Bronchial epithelial cell (primary cell): Measurements from ENCODE around the gene LOX. TPM values are rescaled to one million over a fixed set of nuclear protein-coding genes. Genes with fewer than 3 reads are reported as not detected.

Source experiments
- DNase-seq: peaks from one replicate; pipeline ENCODE4 v3.0.0-alpha.2; 2010; ENCODE audit warnings: low read depth
- FAIRE-seq: peaks from 2 replicates; lab custom pipeline; 2011; peaks lifted over from hg19 to GRCh38; lab: Jason Lieb, UNC
- H3K27me3 ChIP-seq: 2 replicates; pipeline ENCODE4 v1.5.1; 2011; ENCODE audit warnings: low read length; ENCODE audit not compliant: control insufficient read depth, insufficient read depth
- H3K36me3 ChIP-seq: 2 replicates; pipeline ENCODE4 v1.5.1; 2011; ENCODE audit warnings: low read length; ENCODE audit not compliant: control insufficient read depth, insufficient read depth
- H3K4me3 ChIP-seq: 2 replicates; pipeline ENCODE4 v1.5.1; 2011; ENCODE audit warnings: mild to moderate bottlenecking, low read depth, low read length, control low read depth
- CTCF ChIP-seq: IDR thresholded peaks from 2 replicates; pipeline ENCODE4 v1.5.1; 2011; ENCODE audit warnings: mild to moderate bottlenecking, moderate library complexity, low read length, control low read depth, inconsistent platforms; ENCODE audit not compliant: insufficient read depth, severe bottlenecking
- total RNA-seq: library from RNA; depleted of rRNA; stranded (reverse); fragments of >200 nt; gene quantifications from 2 replicates; pipeline ENCODE4 v1.2.1, GENCODE V29; 2014

Gene LOX
- total RNA-seq, 1 donor from 2014 or later = 1.8 TPM

GRCh38 chr5:122029818-122030217, 48.2 kb downstream of the LOX start:
- H3K4me3 ChIP-seq = no peak overlapping the region
- H3K36me3 ChIP-seq = no peaks in the 10 kb centered on the region
- no peaks in the 10 kb centered on the region for H3K27me3 ChIP-seq
- DNase-seq (no peak), FAIRE-seq (no peak)
- no peak for TF ChIP-seq CTCF

GRCh38 chr5:122022966-122023365, 55.1 kb downstream of the LOX start:
- H3K4me3 ChIP-seq = no peak overlapping the region
- H3K36me3 ChIP-seq = no peaks in the 10 kb centered on the region
- no peak for FAIRE-seq
- no peak for TF ChIP-seq CTCF
- DNase-seq = no peak
- H3K27me3 ChIP-seq = no peaks in the 10 kb centered on the region

GRCh38 chr5:122019919-122020590, 58.0 kb downstream of the LOX start:
- FAIRE-seq = no peak
- Histone ChIP-seq H3K36me3 (no peaks in the 10 kb centered on the region), H3K27me3 (no peaks in the 10 kb centered on the region), H3K4me3 (no peak overlapping the region)
- DNase-seq = peak; percentile 7
- TF ChIP-seq CTCF = no peak

- Histone ChIP-seq H3K36me3 (no peaks in the 10 kb centered on the region), H3K4me3 (no peak overlapping the region), H3K27me3 (no peaks in the 10 kb centered on the region)
- DNase-seq = no peak
- FAIRE-seq = no peak
- TF ChIP-seq CTCF = no peak
These were observed 62.6 kb downstream of the LOX start for GRCh38 chr5:122015471-122015870.

GRCh38 chr5:122014236-122014935, 63.7 kb downstream of the LOX start:
- TF ChIP-seq CTCF = no peak
- Histone ChIP-seq H3K27me3 (no peaks in the 10 kb centered on the region), H3K36me3 (no peaks in the 10 kb centered on the region), H3K4me3 (no peak overlapping the region)
- FAIRE-seq = no peak
- DNase-seq = no peak

Other genes starting within 250 kb of the LOX start
- not detected in 2 replicates for gene FTMT, start 226.4 kb downstream of the LOX start, total RNA-seq
- 17.1 and 21.0 TPM in 2 replicates for gene SRFBP1, start 116.3 kb downstream of the LOX start, total RNA-seq
- gene ZNF474, start 51.3 kb upstream of the LOX start, total RNA-seq = 0.13 and 0.26 TPM in 2 replicates
- gene SNCAIP, start 234.0 kb upstream of the LOX start, total RNA-seq = 0.26 TPM in 1 of 2 replicates, not detected in the other